NB4 (cell line): ENCODE measurements around the gene PRSS1.

Experiments
- DNase-seq: peaks from one replicate; pipeline ENCODE4 v3.0.0; 2010; ENCODE audit warnings: low read depth
- H3K4me3 ChIP-seq: one replicate; pipeline ENCODE4 v1.5.1; 2011; ENCODE audit warnings: mild to moderate bottlenecking, low read depth, low read length, moderate library complexity
- CTCF ChIP-seq: IDR thresholded peaks from one replicate; pipeline ENCODE4 v1.5.1; 2012; ENCODE audit warnings: low read depth, low read length
- MAX ChIP-seq: IDR thresholded peaks from 2 replicates; pipeline ENCODE4 v1.6.1; 2011; ENCODE audit warnings: low read depth, low read length
- MYC ChIP-seq: IDR thresholded peaks from 2 replicates; pipeline ENCODE4 v1.6.1; 2011; ENCODE audit warnings: low read depth, low read length
- POLR2A ChIP-seq: IDR thresholded peaks from 2 replicates; pipeline ENCODE4 v1.6.1; 2011; ENCODE audit warnings: mild to moderate bottlenecking; ENCODE audit not compliant: insufficient read length; ENCODE audit errors: extremely low read depth

The PRSS1 gene

GRCh38 chr7:142797391-142798377, 48.4 kb downstream of the PRSS1 start:
- TF ChIP-seq CTCF, result no peak
- no peak for TF ChIP-seq MYC
- no peak for TF ChIP-seq POLR2A
- no peak for TF ChIP-seq MAX
- no peak for DNase-seq
- H3K4me3 ChIP-seq, result no peak overlapping the region

GRCh38 chr7:142798451-142799436, 49.5 kb downstream of the PRSS1 start:
- no peak overlapping the region for H3K4me3 ChIP-seq
- DNase-seq, result no peak
- TF ChIP-seq MYC, result no peak
- no peak for TF ChIP-seq MAX
- TF ChIP-seq CTCF, result no peak
- no peak for TF ChIP-seq POLR2A

GRCh38 chr7:142799437-142799835, 50.2 kb downstream of the PRSS1 start:
- DNase-seq, result no peak
- TF ChIP-seq POLR2A (no peak), MAX (no peak), MYC (no peak), CTCF (no peak)
- no peak overlapping the region for H3K4me3 ChIP-seq

GRCh38 chr7:142800088-142800487, 50.8 kb downstream of the PRSS1 start:
- no peak overlapping the region for H3K4me3 ChIP-seq
- TF ChIP-seq MAX (no peak), CTCF (no peak), MYC (no peak), POLR2A (no peak)
- no peak for DNase-seq

GRCh38 chr7:142800699-142801260, 51.5 kb downstream of the PRSS1 start:
- H3K4me3 ChIP-seq, result no peak overlapping the region

More at GRCh38 chr7:142800699-142801260, 51.5 kb downstream of the PRSS1 start:
- no peak for TF ChIP-seq POLR2A
- TF ChIP-seq CTCF, result no peak
- TF ChIP-seq MYC, result no peak
- no peak for TF ChIP-seq MAX
- no peak for DNase-seq
